KOPT-K1 (cell line): ENCODE results near the gene TTR.

Source experiments
- H3K27ac ChIP-seq: fragments of 200-600 bp; sonication (generic); 2 replicates; pipeline ENCODE4 v1.5.1; 2016; ENCODE audit warnings: antibody characterized with exemption, mild to moderate bottlenecking, low read depth, low read length; ENCODE audit not compliant: poor library complexity, severe bottlenecking
- H3K36me3 ChIP-seq: fragments of 200-600 bp; sonication (generic); 2 replicates; pipeline ENCODE4 v1.5.1; 2017; ENCODE audit warnings: antibody characterized with exemption, mild to moderate bottlenecking, low read length, moderate library complexity; ENCODE audit not compliant: insufficient read depth
- H3K9me3 ChIP-seq: fragments of 200-600 bp; sonication (generic); 2 replicates; pipeline ENCODE4 v1.5.1; 2017; ENCODE audit warnings: antibody characterized with exemption, low read length, mild to moderate bottlenecking; ENCODE audit not compliant: insufficient read depth, poor library complexity, severe bottlenecking

TTR gene

DNA sequence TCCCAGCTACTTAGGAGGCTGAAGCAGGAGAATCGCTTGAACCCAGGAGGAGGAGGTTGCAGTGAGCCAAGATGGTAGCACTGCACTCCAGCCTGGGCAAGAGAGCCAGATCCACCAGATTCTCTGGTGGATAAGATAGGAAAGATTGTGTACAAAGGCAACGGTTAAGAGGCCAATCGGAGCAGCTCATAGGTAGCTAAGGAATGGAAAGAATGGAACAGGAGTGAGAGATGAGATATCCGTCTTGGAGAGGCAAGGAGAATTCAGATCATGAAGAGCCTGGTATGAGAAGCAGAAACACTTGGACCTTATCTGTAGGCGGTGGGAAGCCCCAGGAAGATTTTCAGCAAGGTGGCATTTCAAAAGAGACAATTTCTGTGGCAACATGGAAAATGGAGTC lies 27.1 kb downstream of the TTR start:
- Histone ChIP-seq H3K9me3 (no peaks in the 10 kb centered on the region), H3K36me3 (no peaks in the 10 kb centered on the region), H3K27ac (no peak overlapping the region)

DNA sequence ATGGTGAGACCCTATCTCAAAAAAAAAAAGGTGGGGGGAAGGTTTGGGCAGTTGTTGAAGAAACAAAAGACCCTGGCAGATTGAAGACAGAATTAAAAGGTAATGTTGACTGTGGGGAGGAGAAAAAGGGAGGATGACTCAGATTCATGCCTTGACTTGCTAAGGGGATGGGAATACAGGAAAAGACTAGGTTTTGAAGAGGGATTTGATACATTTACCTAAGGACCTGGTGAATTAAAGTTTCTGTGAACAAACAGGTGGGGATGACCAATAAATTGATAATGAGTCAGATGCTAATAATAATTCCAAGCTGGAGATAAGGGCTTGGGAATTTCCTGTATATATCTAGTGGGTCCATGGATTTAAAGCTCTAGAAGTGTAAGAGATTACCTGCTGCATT lies 27.6 kb downstream of the TTR start:
- Histone ChIP-seq H3K9me3 (no peaks in the 10 kb centered on the region), H3K27ac (no peak overlapping the region), H3K36me3 (no peaks in the 10 kb centered on the region)

DNA sequence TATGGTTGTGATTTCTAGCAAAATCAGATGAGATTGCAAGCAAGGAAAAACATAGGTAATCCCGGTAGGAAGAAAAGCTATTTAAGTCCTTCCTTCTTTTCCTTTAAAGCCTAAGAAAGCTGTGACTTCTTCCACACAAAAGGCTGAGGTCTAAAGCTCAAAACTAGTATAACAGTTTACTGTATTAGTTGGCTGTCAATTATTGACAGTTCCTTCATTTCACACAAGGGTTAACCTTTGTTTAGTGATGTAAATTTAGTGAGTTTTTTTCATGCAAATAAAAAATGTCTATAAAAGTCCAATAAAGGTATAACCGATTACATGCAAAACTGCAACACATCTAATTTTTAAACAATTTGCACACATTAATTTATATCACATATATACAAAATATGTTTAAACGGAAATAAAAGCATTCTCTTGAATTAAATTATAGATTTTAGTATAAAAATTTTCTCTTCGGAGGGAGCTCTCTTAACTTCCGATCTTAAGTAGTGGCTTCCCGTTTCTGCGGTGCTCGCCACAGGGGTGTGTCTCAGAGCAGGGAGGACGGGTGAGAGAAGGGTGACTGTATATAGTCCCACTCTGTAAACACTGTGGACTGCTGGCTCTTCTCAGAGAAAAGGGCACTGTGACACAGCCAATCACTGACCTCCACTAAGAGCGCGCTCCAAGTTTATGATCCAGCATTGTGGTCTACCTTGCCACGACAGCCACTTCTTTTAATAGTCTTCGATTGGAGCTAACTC lies 33.4 kb downstream of the TTR start:
- Histone ChIP-seq H3K27ac (no peak overlapping the region), H3K36me3 (no peaks in the 10 kb centered on the region), H3K9me3 (no peaks in the 10 kb centered on the region)

DNA sequence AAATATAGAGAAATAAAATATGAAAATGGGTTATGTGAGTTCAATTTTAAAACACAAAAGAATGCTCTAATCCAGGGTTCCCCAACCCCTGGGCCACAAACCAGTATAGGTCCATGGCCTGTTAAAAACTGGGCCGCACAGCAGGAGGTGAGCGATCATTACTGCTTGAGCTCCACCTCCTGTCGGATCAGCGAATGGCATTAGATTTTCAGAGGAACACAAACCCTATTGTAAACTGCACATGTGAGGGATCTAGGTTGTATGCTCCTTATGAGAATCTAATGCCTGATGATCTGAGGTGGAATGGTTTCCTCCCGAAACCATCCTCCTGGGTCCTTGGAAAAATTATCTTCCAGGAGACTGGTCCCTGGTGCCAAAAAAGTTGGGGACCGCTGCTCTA lies 34.7 kb downstream of the TTR start:
- no peaks in the 10 kb centered on the region for H3K36me3 ChIP-seq
- no peaks in the 10 kb centered on the region for H3K9me3 ChIP-seq

DNA sequence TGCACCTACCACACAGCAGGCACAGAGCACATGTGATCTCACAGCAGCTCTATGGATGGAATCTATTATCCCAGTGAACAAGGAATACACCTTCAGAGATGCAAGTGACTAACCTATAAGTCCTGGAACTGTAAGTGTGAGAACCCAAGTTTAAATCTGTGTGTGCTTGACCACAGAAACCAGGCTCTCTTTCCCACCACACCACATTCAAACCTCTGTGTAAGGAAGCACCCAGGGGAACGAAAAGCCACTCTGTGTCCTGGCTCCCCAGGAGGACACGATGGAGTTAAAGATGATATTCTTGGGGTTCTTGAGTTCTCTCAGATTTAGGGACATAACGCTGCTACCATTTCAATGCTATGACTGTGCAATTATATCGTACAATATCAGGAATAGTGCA lies 38.9 kb downstream of the TTR start:
- no peaks in the 10 kb centered on the region for H3K36me3 ChIP-seq
- no peak overlapping the region for H3K27ac ChIP-seq
- H3K9me3 ChIP-seq = no peaks in the 10 kb centered on the region

More for the DNA sequence above, 34.7 kb downstream of the TTR start:
- no peak overlapping the region for H3K27ac ChIP-seq

DNA sequence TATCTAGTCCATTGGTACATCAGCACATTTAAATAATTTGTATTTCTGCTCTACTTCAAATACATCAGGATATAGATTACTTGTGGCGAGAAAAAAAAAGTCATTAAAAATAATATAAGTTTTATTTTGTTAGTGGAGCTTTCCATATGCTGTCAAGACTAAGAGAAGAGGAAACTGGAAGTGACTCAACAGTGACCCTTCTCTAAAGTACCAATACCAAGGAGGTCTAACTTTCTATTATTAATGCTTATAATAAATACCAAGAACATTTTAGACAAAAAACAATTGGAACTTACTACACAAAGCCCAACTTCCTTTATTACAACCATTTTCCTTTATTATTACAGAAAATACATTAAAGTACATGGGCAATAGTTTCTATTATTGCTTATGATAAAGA lies 39.8 kb downstream of the TTR start:
- Histone ChIP-seq H3K9me3 (no peaks in the 10 kb centered on the region), H3K36me3 (no peaks in the 10 kb centered on the region), H3K27ac (no peak overlapping the region)

DNA sequence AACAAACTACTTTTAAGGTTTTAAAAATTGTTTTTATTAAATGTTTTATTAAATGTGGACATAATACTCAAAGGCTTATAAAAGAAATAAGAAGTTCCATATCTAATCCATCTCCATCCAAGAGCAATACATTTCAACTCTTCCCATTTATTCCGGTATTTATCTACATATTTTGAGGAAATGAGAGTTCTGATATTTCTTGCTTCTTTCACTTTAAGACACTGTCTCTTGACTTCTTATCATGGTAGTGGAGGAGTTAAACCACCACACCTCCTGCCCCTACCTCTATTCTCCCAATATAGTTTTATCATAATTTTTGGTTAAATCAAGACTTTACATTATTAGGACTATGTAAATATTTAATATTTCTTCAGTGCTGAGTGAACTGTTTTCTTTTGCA lies 40.7 kb downstream of the TTR start:
- Histone ChIP-seq H3K27ac (no peak overlapping the region), H3K9me3 (no peaks in the 10 kb centered on the region), H3K36me3 (no peaks in the 10 kb centered on the region)

DNA sequence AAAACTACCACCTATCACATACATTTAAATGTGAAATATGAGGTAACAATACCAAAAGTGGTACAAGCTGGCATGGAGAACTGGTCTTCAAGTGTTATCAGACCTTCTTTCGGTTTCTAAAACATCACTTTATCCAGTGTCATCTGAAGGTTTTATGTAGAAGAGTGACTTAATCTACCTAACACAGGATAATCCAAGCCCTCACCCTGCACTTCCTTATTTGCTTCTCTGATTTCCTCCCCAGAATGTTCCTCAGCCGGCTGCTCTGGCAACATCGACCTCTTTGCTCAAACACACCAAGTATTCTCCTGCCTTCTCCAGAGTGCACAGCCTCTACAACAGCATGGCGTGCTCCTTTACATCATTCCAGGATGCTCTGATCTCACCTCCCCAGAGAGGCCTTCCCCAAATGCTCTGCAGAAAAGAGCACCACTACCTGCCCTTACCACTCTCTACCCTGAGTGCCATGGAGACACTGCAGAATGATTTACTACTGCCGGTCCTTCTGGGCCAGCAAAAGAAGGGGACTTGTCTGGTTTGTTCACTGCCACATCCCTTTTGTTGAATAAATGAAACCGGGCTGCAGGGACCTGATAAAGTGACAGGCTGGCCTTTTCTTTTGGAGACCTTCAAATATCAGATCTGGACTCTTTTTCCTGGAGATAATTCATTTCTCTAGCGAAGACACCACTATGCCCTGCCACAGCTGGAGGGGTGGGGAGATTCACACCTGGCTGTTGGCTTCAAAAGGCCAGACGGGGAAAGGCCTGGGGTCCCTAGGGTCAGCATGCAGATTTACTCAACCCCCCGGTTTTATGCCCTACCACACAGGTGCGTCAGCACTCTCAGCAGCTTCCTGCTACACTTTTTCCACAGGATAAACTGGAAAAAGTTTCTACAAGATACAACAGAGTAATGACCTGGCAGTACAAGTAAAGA lies 42.0 kb downstream of the TTR start:
- Histone ChIP-seq H3K27ac (no peak overlapping the region), H3K36me3 (no peaks in the 10 kb centered on the region), H3K9me3 (no peaks in the 10 kb centered on the region)

DNA sequence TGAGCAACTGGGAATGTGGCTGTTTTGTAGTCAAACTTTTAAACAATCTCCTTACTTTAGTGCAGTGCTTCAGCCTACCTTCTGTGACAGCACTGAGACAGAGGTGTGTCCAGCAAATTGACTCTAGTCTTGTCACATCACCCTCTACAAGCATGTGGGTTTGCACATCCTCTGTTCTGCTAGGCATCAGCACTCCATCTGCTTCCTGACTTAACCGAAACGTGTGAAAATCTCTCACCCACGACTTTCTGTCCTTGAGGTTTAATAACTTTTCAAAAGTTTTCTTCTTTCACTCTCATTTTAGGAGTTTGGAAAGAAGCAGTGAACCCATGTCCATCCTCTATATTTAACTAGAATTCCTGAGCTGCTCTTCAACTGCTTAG lies 42.6 kb downstream of the TTR start:
- Histone ChIP-seq H3K9me3 (no peaks in the 10 kb centered on the region), H3K36me3 (no peaks in the 10 kb centered on the region), H3K27ac (no peak overlapping the region)

DNA sequence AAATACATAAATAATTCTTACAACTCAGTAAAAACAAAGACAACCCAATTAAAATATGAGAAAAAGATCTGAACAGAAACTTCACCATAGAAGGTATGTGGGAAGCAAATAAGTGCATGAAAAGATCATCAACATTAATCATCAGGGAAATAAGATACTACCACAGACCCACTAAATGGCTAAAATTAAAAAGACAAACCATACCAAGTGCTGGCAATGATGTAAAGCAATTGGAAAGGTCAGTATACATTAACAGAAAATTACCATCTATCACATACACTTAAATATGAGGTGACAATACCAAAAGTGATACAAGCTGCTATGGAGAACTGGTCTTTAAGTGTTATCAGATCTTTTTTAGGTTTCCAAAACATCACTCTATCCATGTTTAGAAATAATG lies 44.7 kb downstream of the TTR start:
- Histone ChIP-seq H3K27ac (no peak overlapping the region), H3K36me3 (no peaks in the 10 kb centered on the region), H3K9me3 (no peaks in the 10 kb centered on the region)

DNA sequence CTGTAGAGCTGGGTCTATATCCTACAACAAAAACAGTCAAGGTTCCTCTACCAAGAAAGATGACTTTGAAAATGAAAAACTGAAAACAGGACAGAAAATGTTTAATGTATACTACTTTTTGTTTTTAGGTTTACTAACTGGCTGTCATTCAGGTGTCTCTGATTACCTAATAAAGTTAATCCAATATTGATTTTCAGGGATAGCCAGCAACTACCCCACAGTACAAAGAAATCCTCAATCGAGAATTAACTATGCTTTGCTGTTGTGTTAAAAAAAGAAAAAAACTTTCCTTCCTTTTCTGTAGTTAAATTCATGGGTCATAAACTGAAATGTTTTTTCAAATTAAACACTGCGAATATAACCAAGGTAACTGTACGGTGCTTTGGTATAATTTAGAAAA lies 45.8 kb downstream of the TTR start:
- no peaks in the 10 kb centered on the region for H3K9me3 ChIP-seq
- H3K36me3 ChIP-seq = no peaks in the 10 kb centered on the region
- no peak overlapping the region for H3K27ac ChIP-seq

DNA sequence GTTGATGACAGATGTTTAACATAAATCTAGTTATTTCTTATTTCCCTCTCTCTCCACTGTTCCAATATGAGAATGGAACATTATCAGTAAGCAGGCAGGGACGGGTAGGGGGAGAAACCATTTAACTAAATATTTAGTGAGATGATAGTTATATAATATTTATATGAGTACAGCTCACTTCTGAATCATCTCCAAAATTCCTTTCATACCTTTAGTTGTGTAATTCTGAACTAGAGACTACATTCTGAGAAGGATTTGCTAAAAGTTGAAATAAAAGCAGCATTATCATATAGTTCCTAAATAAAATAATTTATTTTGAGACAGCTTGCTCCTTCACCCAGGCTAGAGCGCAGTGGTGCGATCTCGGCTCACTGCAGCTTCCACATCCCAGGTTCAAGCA lies 51.3 kb downstream of the TTR start:
- Histone ChIP-seq H3K9me3 (no peaks in the 10 kb centered on the region), H3K27ac (no peak overlapping the region), H3K36me3 (no peaks in the 10 kb centered on the region)

DNA sequence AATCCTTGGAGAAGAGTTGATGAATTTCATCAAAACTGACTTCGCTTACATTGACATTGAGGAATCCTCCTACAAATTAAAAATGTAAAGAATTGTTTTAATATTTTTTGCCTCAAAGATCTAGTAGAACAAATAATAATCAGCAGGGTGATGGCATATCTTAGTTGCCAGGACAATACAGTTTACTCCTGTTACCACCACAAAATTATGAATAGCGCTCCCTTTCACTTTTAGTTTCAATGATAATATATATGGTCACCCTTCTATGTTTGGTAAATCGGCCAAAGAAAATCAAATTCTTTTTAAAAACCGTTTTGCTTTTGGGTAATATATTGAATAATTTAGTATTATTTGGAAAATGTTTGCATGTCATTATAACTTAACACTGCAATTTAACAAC lies 53.7 kb downstream of the TTR start:
- Histone ChIP-seq H3K27ac (no peak overlapping the region), H3K36me3 (no peaks in the 10 kb centered on the region), H3K9me3 (no peaks in the 10 kb centered on the region)

DNA sequence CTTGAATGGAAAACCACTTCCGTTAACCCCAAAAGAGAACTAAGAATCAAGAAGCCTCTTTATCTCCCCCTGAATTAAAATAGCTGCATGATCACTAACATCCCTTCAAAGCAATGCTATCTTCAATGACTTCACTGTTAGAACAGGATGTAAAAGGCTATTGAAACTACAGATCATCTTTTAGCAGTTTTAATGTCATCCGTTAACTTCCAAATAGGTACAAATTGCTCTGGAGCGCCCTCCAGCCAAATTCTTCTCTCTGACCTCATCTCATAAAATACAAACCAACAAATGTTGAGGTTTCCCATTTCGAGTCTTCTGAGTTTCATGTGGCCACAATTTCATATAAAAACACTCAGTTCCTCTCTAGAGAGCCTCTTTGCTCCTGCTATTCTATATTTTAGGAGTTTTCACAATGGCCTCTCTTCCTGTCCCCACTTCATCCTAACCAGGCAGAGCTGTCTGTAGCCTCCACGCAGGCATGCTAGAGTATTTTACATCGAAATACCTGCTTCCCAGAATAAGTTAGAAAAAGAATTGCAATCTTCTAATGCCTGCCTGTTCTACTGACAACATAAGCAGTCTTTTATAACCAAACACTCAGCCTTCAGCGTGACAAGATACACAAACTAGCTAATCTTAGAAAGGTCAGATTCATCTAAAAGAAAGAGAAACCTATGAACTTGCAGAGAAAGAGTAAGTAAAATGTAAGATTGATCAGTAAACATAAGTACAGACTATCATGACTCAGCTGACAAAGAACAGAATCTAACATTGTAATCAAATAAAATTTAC lies 54.9 kb downstream of the TTR start:
- Histone ChIP-seq H3K27ac (no peak overlapping the region), H3K36me3 (no peaks in the 10 kb centered on the region), H3K9me3 (no peaks in the 10 kb centered on the region)

DNA sequence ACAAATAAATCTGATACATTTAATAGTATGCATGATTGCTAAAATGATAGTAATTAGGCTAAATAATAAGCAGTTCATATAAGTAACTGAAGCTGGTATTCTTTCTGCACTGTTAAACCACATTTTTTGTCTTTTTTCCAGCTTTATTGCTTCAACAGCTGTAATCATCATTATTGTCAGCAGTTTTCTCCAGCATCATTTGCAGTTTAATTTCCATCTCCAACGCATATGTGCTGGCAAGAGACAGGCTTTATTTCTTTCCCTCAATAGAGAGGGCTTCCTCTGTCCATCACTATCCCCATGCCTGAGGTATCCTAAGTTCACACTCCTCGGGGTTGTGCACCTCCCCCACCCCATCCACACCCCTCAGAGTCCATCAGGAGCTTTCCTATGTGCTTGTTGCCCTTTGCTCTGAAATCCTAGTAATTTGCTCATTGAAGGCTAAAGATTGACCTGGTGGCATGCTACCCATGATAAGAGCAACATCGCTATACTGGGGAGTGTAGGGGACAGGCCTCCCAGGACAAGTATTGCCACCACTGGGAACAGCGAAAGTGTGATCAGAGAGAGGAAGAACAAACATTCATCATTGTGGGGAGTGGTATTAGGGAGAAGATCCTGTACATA lies 55.6 kb downstream of the TTR start:
- H3K27ac ChIP-seq = no peak overlapping the region
- H3K36me3 ChIP-seq = no peaks in the 10 kb centered on the region
- H3K9me3 ChIP-seq = no peaks in the 10 kb centered on the region
